OCI-LY7 (cell line): ENCODE data around the gene DLGAP1. TPM values are rescaled to one million over a fixed set of nuclear protein-coding genes. Genes with fewer than 3 reads are reported as not detected.
A peak's percentile ranks its signal among the peaks of the same experiment; 100 is the strongest.

Experiments
- BruUV-seq: library from RNA; stranded (reverse); fragments of 400-500 nt; replicated peaks from 2 replicates; lab custom pipeline; 2021; lab: Mats Ljungman, UMichigan
- CTCF ChIA-PET: fragments of 300-600 bp; sonication (Branson Sonifier 250); formaldehyde crosslinking; loops from one replicate; lab custom pipeline; 2022; ENCODE audit warnings: antibody characterized with exemption; ENCODE audit not compliant: unreplicated experiment; lab: Charles Lee
- POLR2A ChIA-PET: fragments of 300-600 bp; sonication (Branson Sonifier 250); formaldehyde crosslinking; loops from one replicate; lab custom pipeline; 2022; ENCODE audit warnings: antibody characterized with exemption; lab: Charles Lee
- DNase-seq: peaks from one replicate; pipeline ENCODE4 v3.0.0-alpha.2; 2015; ENCODE audit warnings: low spot score
- H2AFZ ChIP-seq: fragments of 200-600 bp; sonication (generic), shearing (Covaris generic); 2 replicates; pipeline ENCODE4 v1.6.1; 2014; ENCODE audit warnings: mild to moderate bottlenecking, antibody characterized with exemption, low read length, moderate library complexity
- H3K27ac ChIP-seq: fragments of 200-600 bp; sonication (generic); 2 replicates; pipeline ENCODE4 v1.5.1; 2014; ENCODE audit warnings: mixed run types, low read depth, mild to moderate bottlenecking, moderate library complexity, low read length, inconsistent platforms; ENCODE audit not compliant: poor library complexity, severe bottlenecking
- H3K36me3 ChIP-seq: fragments of 200-600 bp; sonication (generic); 2 replicates; pipeline ENCODE4 v1.6.1; 2014; ENCODE audit warnings: mild to moderate bottlenecking, antibody characterized with exemption, low read length, moderate library complexity, mixed read lengths; ENCODE audit not compliant: insufficient read depth
- H3K4me1 ChIP-seq: fragments of 200-600 bp; sonication (generic); 2 replicates; pipeline ENCODE4 v1.5.1; 2014; ENCODE audit warnings: mild to moderate bottlenecking, low read length; ENCODE audit not compliant: insufficient read depth, poor library complexity, severe bottlenecking
- H3K4me2 ChIP-seq: fragments of 200-600 bp; sonication (generic); 2 replicates; pipeline ENCODE4 v1.6.1; 2014; ENCODE audit warnings: mild to moderate bottlenecking, low read length
- H3K4me3 ChIP-seq: fragments of 200-600 bp; sonication (generic); 2 replicates; pipeline ENCODE4 v1.5.1; 2014; ENCODE audit warnings: mild to moderate bottlenecking, low read depth, low read length; ENCODE audit not compliant: poor library complexity, severe bottlenecking
- H3K79me2 ChIP-seq: fragments of 200-600 bp; sonication (generic); 2 replicates; pipeline ENCODE4 v1.6.1; 2016; ENCODE audit warnings: low read depth, mild to moderate bottlenecking, low read length, moderate library complexity, mixed read lengths; ENCODE audit not compliant: insufficient read depth
- H3K9me2 ChIP-seq: fragments of 200-600 bp; sonication (generic); 2 replicates; pipeline ENCODE4 v1.6.1; 2016; ENCODE audit warnings: mild to moderate bottlenecking, low read length, mixed read lengths; ENCODE audit not compliant: insufficient read depth
- H3K9me3 ChIP-seq: fragments of 200-600 bp; sonication (generic); 2 replicates; pipeline ENCODE4 v1.6.1; 2014; ENCODE audit warnings: mild to moderate bottlenecking, mixed run types, low read length, mixed read lengths
- H4K20me1 ChIP-seq: fragments of 200-600 bp; sonication (generic); 2 replicates; pipeline ENCODE4 v1.6.1; 2014; ENCODE audit warnings: mild to moderate bottlenecking, antibody characterized with exemption, low read length, moderate library complexity, mixed read lengths; ENCODE audit not compliant: insufficient read depth
- EZH2phosphoT487 ChIP-seq: fragments of 200-600 bp; sonication (generic); IDR thresholded peaks from 2 replicates; pipeline ENCODE4 v1.6.1; 2018; ENCODE audit warnings: low read depth, borderline replicate concordance, mild to moderate bottlenecking, mixed run types, antibody characterized with exemption, low read length, moderate library complexity, mixed read lengths
- intact Hi-C: fragments of 100-400 bp; cut with micrococcal nuclease; formaldehyde crosslinking; loops from one replicate; pipeline ENCODE4 v1.10.0; 2022; ENCODE audit not compliant: unreplicated experiment
- total RNA-seq, 2 experiments: library from RNA; depleted of rRNA in 1 of 2; stranded (reverse); fragments of >200 nt in 1 of 2; shearing (Covaris generic) in 1 of 2; gene quantifications; 2 replicates each; pipeline ENCODE4 v1.2.3, GENCODE V29; 2014 to 2022
- TF ChIP-seq, protein P1 (sequence below): fragments of 200-600 bp; sonication (generic); conservative IDR thresholded peaks from 2 replicates; pipeline ENCODE4 v1.5.1; 2014; ENCODE audit warnings: mild to moderate bottlenecking, antibody characterized with exemption, low read length, moderate library complexity, mixed read lengths

The DLGAP1 gene
- total RNA-seq, 2 experiments from 2014 or later: 0.22 TPM; not detected in 1

DNA sequence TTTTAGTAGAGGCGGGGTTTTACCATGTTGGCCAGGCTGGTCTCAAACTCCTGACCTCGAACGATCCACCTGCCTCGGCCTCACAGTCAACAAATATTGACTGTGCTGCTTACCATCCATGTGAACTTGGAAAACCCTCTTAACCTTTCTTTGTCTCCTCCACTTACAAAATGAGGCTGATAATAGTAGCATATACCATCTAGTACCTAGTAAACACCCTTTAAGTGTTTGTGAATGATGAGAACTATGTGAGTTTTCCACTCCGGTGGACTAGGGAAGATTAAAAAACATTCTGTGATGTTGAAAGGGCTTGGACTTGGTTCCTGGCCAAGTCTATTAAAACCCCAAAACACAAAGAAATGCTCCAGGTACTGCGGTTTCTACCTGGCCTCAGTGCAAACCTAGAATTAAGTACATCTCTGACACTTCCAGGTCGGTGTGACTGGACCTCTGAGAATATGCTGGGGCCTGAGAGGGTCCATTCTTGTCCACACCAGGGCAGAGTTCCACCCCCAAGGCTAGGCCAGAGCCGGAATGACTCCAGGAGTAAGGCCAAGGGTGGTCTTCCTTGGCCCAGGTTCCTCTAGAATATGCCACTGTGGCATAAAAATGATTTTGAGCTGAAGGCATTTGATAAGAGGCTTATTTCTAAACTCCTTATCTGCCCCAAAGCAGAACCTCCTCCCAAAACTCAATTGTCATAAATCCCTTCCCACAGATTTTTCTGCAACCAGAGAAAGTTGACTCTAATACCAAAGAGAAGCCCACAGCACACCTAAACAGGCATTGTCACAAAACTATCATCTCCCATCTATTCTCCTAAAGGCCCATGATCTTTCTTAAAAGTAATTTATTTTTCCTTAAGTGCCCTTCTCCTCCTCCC lies 787.6 kb downstream of the DLGAP1 start:
- Histone ChIP-seq H3K4me1 (peaks cover 40% of the 10 kb centered on the region), H3K27ac (no peak overlapping the region), H3K79me2 (no peaks in the 10 kb centered on the region), H2AFZ (peak overlapping the region; percentile 39; the same call in 1 of the 2 replicates), H3K9me2 (no peaks in the 10 kb centered on the region), H3K9me3 (peaks cover 14% of the 10 kb centered on the region), H3K36me3 (peaks cover 15% of the 10 kb centered on the region; the same call in 1 of the 2 replicates), H3K4me2 (peak overlapping the region; percentile 79; the same call in 1 of the 2 replicates), H3K4me3 (no peak overlapping the region), H4K20me1 (no peaks in the 10 kb centered on the region)
- POLR2A ChIA-PET: interaction anchor here (0.6 to 3.1 kb wide), 8 partner anchors 17 to 389 kb away, joined by 3 to 22 read pairs (median 6); no protein-coding TSS in a partner anchor
- intact Hi-C loops: loop anchor here (2.0 to 10.0 kb wide), 3 partner anchors 219 to 733 kb away; no protein-coding TSS in a partner anchor
- CTCF ChIA-PET: interaction anchor here (1.0 to 2.4 kb wide), 4 partner anchors 64 to 384 kb away, joined by 3 to 10 read pairs (median 8); no protein-coding TSS in a partner anchor
- no TSS peak for BruUV-seq
- no peak for DNase-seq
- TF ChIP-seq, protein P1, sequence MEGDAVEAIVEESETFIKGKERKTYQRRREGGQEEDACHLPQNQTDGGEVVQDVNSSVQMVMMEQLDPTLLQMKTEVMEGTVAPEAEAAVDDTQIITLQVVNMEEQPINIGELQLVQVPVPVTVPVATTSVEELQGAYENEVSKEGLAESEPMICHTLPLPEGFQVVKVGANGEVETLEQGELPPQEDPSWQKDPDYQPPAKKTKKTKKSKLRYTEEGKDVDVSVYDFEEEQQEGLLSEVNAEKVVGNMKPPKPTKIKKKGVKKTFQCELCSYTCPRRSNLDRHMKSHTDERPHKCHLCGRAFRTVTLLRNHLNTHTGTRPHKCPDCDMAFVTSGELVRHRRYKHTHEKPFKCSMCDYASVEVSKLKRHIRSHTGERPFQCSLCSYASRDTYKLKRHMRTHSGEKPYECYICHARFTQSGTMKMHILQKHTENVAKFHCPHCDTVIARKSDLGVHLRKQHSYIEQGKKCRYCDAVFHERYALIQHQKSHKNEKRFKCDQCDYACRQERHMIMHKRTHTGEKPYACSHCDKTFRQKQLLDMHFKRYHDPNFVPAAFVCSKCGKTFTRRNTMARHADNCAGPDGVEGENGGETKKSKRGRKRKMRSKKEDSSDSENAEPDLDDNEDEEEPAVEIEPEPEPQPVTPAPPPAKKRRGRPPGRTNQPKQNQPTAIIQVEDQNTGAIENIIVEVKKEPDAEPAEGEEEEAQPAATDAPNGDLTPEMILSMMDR: no peak
- TF ChIP-seq EZH2phosphoT487: no peak

DNA sequence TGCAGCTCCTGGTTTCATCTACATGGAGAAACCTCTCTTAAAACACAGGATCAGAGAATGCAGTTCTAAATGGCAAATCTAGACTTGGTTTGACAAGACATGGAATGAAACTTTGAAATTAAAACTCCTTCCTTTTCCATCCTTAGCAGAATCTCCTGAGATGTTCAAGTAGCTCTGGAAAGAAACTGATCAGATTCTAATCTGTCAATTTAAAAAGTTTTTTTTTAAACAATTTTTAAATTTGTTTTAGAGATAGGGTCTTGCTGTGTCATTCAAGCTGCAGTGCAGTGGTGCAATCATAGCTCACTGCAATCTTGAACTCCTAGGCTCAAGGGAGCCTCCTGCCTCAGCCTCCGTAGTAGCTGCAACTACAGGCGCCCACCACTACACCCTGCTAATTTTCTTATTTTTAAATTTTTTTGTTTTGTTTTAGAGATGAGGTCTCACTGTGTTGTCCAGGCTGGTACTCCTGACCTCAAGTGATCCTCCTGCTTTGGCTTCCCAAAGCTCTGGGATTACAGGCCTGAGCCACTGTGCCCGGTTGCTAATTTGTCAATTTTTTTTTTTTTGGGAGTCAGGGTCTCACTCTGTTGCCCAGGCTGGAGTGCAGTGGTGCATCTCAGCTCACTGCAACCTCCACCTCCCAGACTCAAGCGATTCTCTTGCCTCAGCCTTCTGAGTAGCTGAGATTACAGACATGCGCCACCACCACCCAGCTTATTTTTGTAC lies 788.4 kb downstream of the DLGAP1 start:
- no TSS peak for BruUV-seq
- no peaks in the 10 kb centered on the region for H3K79me2 ChIP-seq
- no peak overlapping the region for H3K4me3 ChIP-seq
- no peak for DNase-seq
- ChIA-PET CTCF (interaction anchor here (0.7 to 2.4 kb wide), 11 partner anchors 13 to 384 kb away, joined by 3 to 10 read pairs (median 4); no protein-coding TSS in a partner anchor), POLR2A (interaction anchor here (0.6 to 3.1 kb wide), 18 partner anchors 9 to 388 kb away, joined by 3 to 22 read pairs (median 4); no protein-coding TSS in a partner anchor)
- peaks cover 20% of the 10 kb centered on the region; the same call in 1 of the 2 replicates for H3K36me3 ChIP-seq
- peaks cover 45% of the 10 kb centered on the region for H3K4me1 ChIP-seq
- intact Hi-C loops: loop anchor here (1.0 to 10.0 kb wide), 7 partner anchors 72 to 732 kb away; no protein-coding TSS in a partner anchor
- H2AFZ ChIP-seq: peak overlapping the region; percentile 39; the same call in 1 of the 2 replicates
- TF ChIP-seq, protein P1: peak; percentile 40; the same call in 1 of the 2 replicates
- no peak for TF ChIP-seq EZH2phosphoT487
- H3K4me2 ChIP-seq: peak overlapping the region; percentile 79
- peaks cover 20% of the 10 kb centered on the region for H3K9me3 ChIP-seq
- peak overlapping the region; percentile 78 for H3K27ac ChIP-seq
- H3K9me2 ChIP-seq: no peaks in the 10 kb centered on the region
- H4K20me1 ChIP-seq: no peaks in the 10 kb centered on the region
